Measurements from ENCODE around the gene CD2BP2. TPM values are rescaled to one million over a fixed set of nuclear protein-coding genes. Genes with fewer than 3 reads are reported as not detected.

Gene CD2BP2
- total RNA-seq, 1 experiment from 2014 or later = 72.5 TPM

- Histone ChIP-seq H3K4me3 (ENCODE audit: low read depth, low read length, poor library complexity, severe bottlenecking) (no peak overlapping the region), H3K27me3 (replicated peaks; ENCODE audit: insufficient read depth, low read depth, low read length, poor library complexity) (no peaks in the 10 kb centered on the region), H3K36me3 (ENCODE audit: insufficient read depth, low read length, poor library complexity, severe bottlenecking) (no peaks in the 10 kb centered on the region), H3K27ac (ENCODE audit: low read depth, low read length, poor library complexity, severe bottlenecking) (no peak overlapping the region), H3K4me1 (ENCODE audit: insufficient read depth, low read length, poor library complexity, severe bottlenecking) (no peaks in the 10 kb centered on the region), H3K9me3 (ENCODE audit: low read depth, low read length, poor library complexity, severe bottlenecking) (no peaks in the 10 kb centered on the region)
- no peak for DNase-seq (ENCODE audit: low spot score)
- TF ChIP-seq, protein P1, sequence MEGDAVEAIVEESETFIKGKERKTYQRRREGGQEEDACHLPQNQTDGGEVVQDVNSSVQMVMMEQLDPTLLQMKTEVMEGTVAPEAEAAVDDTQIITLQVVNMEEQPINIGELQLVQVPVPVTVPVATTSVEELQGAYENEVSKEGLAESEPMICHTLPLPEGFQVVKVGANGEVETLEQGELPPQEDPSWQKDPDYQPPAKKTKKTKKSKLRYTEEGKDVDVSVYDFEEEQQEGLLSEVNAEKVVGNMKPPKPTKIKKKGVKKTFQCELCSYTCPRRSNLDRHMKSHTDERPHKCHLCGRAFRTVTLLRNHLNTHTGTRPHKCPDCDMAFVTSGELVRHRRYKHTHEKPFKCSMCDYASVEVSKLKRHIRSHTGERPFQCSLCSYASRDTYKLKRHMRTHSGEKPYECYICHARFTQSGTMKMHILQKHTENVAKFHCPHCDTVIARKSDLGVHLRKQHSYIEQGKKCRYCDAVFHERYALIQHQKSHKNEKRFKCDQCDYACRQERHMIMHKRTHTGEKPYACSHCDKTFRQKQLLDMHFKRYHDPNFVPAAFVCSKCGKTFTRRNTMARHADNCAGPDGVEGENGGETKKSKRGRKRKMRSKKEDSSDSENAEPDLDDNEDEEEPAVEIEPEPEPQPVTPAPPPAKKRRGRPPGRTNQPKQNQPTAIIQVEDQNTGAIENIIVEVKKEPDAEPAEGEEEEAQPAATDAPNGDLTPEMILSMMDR (conservative IDR thresholded peaks at IDR 0.05; ENCODE audit: low read depth, low read length) = no peak
- TF ChIP-seq EZH2 (IDR thresholded peaks at IDR 0.05; ENCODE audit: borderline replicate concordance, low read depth, low read length, poor library complexity, severe bottlenecking) = no peak
- intact Hi-C loops (cut with micrococcal nuclease; ENCODE audit: unreplicated experiment) = no loop called here
- POLR2A ChIA-PET (ENCODE audit: low non-redundant PET) = no interaction called here
- CTCF ChIA-PET = no interaction called here
- BruUV-seq (replicated peaks) = no TSS peak
Observed at GRCh38 chr16:30383521-30383920, 28.4 kb upstream of the CD2BP2 start.

DNA sequence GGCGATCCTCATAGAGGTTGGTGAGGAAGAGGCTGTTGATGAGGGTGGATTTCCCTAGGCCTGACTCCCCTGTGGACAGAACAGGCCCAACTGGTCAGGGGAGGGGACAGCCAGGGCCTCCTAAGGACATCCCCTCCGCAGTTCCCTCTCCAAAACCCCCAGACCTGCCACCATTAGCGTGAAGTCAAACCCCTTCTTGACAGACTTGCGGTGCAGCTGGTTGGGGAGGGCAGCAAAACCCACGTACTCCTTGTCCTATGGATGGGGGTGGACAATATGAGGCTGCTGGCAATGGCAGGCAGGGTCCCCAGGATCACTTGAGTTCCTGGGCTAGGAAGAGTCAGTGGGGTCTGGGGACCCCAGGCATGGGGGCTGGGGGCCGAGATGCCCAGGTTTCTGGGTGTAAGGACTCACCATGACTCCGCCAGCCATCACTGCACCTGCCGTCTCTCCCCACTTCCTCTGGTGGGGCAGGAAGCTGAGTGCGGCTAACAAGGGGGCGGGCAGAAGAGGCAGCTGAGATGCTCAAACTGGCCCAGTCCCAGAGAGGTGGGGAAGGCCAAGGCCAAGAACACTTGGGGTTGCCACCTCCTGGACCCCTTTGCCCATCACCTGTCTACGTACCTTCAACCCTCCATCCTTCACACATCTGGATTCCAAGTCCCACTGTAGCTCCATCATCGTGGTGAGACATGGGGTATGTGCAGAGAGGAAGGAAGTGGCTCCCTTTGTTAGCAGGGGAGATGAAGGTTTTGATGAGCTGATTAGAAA is 27.2 kb upstream of the CD2BP2 start, which contains the start of gene SEPTIN1:
SEPTIN1 (minus strand) TSS at position 451 of the 771 bp plus-strand sequence; CDS start at position 432, 19 bp downstream.
- ChIA-PET CTCF (no interaction called here), POLR2A (ENCODE audit: low non-redundant PET) (no interaction called here)
- no TSS peak for BruUV-seq (replicated peaks)
- DNase-seq (ENCODE audit: low spot score) = no peak
- no peaks in the 10 kb centered on the region for H3K36me3 ChIP-seq (ENCODE audit: insufficient read depth, low read length, poor library complexity, severe bottlenecking)
- no peak within 1 kb of the TSS for H3K27ac ChIP-seq (ENCODE audit: low read depth, low read length, poor library complexity, severe bottlenecking)
- intact Hi-C loops (cut with micrococcal nuclease; ENCODE audit: unreplicated experiment) = no loop called here
- no peaks in the 10 kb centered on the region for H3K27me3 ChIP-seq (replicated peaks; ENCODE audit: insufficient read depth, low read depth, low read length, poor library complexity)
- TF ChIP-seq, protein P1 (conservative IDR thresholded peaks at IDR 0.05; ENCODE audit: low read depth, low read length) = no peak
- TF ChIP-seq EZH2 (IDR thresholded peaks at IDR 0.05; ENCODE audit: borderline replicate concordance, low read depth, low read length, poor library complexity, severe bottlenecking) = no peak
- no peaks in the 10 kb centered on the region for H3K9me3 ChIP-seq (ENCODE audit: low read depth, low read length, poor library complexity, severe bottlenecking)
- peaks cover 3% of the 10 kb centered on the region for H3K4me1 ChIP-seq (ENCODE audit: insufficient read depth, low read length, poor library complexity, severe bottlenecking)
- no peak within 1 kb of the TSS for H3K4me3 ChIP-seq (ENCODE audit: low read depth, low read length, poor library complexity, severe bottlenecking)

- DNase-seq (ENCODE audit: low spot score) = no peak
- CTCF ChIA-PET = no interaction called here
- Histone ChIP-seq H3K27me3 (replicated peaks; ENCODE audit: insufficient read depth, low read depth, low read length, poor library complexity) (no peaks in the 10 kb centered on the region), H3K27ac (ENCODE audit: low read depth, low read length, poor library complexity, severe bottlenecking) (no peak overlapping the region), H3K4me3 (ENCODE audit: low read depth, low read length, poor library complexity, severe bottlenecking) (no peak overlapping the region), H3K36me3 (ENCODE audit: insufficient read depth, low read length, poor library complexity, severe bottlenecking) (no peaks in the 10 kb centered on the region), H3K9me3 (ENCODE audit: low read depth, low read length, poor library complexity, severe bottlenecking) (no peaks in the 10 kb centered on the region), H3K4me1 (ENCODE audit: insufficient read depth, low read length, poor library complexity, severe bottlenecking) (peaks cover 6% of the 10 kb centered on the region)
- POLR2A ChIA-PET (ENCODE audit: low non-redundant PET) = no interaction called here
- TF ChIP-seq EZH2 (IDR thresholded peaks at IDR 0.05; ENCODE audit: borderline replicate concordance, low read depth, low read length, poor library complexity, severe bottlenecking) = no peak
- TF ChIP-seq, protein P1 (conservative IDR thresholded peaks at IDR 0.05; ENCODE audit: low read depth, low read length) = no peak
- intact Hi-C loops (cut with micrococcal nuclease; ENCODE audit: unreplicated experiment) = no loop called here
- no TSS peak for BruUV-seq (replicated peaks)
Observed at GRCh38 chr16:30381291-30382041, 26.4 kb upstream of the CD2BP2 start.

All from A673 (cell line).